ENCODE data around the gene GALK2.

DNA sequence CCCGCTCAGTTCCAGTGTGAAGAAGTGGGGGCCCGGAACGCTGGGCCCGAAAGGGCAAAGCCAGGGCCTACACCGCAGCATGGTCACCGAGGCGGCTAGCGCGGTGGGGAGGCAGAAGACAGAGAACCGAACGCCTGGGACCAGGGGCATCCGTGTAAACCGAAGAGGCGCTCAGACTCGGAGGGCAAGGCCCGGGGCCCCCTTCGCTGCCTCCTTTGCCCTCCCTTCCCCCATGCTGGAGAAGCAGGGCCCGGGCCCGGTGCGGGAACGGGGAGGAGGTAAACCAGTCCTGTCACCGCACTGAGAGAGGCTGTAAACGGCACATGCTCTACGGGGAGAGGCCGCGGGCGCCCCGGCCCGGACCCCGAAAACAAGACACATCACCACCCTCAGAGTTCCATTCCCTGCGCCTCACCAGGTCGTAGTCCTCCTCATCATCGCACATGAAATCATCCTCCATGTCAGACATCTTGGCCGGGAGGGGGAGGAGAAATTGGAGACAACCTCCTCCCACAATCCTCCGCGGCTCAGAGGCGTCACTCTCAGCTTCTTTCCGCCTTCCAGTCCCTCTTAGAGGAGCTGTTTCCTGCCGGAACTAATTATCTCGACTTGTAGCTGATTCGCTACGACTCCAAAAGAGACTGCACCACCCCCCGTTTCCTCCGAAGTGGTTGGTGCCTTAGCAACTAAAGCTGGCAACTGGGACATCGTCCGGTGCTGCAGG, 14.8 kb upstream of the GALK2 start, which contains the start of gene COPS2:
- TF ChIP-seq, protein P1, sequence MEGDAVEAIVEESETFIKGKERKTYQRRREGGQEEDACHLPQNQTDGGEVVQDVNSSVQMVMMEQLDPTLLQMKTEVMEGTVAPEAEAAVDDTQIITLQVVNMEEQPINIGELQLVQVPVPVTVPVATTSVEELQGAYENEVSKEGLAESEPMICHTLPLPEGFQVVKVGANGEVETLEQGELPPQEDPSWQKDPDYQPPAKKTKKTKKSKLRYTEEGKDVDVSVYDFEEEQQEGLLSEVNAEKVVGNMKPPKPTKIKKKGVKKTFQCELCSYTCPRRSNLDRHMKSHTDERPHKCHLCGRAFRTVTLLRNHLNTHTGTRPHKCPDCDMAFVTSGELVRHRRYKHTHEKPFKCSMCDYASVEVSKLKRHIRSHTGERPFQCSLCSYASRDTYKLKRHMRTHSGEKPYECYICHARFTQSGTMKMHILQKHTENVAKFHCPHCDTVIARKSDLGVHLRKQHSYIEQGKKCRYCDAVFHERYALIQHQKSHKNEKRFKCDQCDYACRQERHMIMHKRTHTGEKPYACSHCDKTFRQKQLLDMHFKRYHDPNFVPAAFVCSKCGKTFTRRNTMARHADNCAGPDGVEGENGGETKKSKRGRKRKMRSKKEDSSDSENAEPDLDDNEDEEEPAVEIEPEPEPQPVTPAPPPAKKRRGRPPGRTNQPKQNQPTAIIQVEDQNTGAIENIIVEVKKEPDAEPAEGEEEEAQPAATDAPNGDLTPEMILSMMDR (optimal IDR thresholded peaks at IDR 0.05 in 1 of 3, IDR thresholded peaks at IDR 0.05 in 1 of 3, conservative IDR thresholded peaks at IDR 0.05 in 1 of 3; ENCODE audit: extremely low read depth in 1 of 3, insufficient read depth in 2 of 3, low read length in 3 of 3), result no peak
- TF ChIP-seq EZH2 (IDR thresholded peaks at IDR 0.05; ENCODE audit: low read length), result no peak

Measured in keratinocyte (primary cell).